OCI-LY7 (cell line): ENCODE results near the gene FASTKD2.
"Not testable (repeated sequence)": the region's sequence is repeated elsewhere in the genome, so short reads cannot be mapped to it uniquely, and the experiment has no call there.

Experiments used
- EZH2phosphoT487 ChIP-seq: fragments of 200-600 bp; sonication (generic); IDR thresholded peaks from 2 replicates; pipeline ENCODE4 v1.6.1; 2018; ENCODE audit warnings: low read depth, borderline replicate concordance, mild to moderate bottlenecking, mixed run types, antibody characterized with exemption, low read length, moderate library complexity, mixed read lengths
- TF ChIP-seq, protein P1 (sequence below): fragments of 200-600 bp; sonication (generic); conservative IDR thresholded peaks from 2 replicates; pipeline ENCODE4 v1.5.1; 2014; ENCODE audit warnings: mild to moderate bottlenecking, antibody characterized with exemption, low read length, moderate library complexity, mixed read lengths

DNA sequence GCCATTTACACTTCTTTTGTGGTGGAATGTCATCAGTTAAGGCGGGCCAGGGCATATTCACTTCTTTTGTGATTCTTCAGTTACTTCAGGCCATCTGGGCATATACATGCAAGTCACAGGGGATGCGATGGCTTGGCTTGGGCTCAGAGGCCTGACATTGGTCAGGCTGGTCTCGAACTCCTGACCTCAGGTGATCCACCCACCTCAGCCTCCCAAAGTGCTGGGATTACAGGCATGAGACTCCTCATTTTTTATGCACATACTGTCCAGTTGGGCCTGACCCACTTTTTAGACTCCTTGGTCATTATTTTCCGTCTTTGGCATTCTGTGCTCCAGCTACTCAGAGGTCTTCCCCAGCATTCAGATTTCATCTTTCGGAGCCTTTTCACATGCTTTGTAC lies 47.1 kb downstream of the FASTKD2 start:
- TF ChIP-seq, protein P1, sequence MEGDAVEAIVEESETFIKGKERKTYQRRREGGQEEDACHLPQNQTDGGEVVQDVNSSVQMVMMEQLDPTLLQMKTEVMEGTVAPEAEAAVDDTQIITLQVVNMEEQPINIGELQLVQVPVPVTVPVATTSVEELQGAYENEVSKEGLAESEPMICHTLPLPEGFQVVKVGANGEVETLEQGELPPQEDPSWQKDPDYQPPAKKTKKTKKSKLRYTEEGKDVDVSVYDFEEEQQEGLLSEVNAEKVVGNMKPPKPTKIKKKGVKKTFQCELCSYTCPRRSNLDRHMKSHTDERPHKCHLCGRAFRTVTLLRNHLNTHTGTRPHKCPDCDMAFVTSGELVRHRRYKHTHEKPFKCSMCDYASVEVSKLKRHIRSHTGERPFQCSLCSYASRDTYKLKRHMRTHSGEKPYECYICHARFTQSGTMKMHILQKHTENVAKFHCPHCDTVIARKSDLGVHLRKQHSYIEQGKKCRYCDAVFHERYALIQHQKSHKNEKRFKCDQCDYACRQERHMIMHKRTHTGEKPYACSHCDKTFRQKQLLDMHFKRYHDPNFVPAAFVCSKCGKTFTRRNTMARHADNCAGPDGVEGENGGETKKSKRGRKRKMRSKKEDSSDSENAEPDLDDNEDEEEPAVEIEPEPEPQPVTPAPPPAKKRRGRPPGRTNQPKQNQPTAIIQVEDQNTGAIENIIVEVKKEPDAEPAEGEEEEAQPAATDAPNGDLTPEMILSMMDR, result not testable (repeated sequence)
- not testable (repeated sequence) for TF ChIP-seq EZH2phosphoT487
